Measurements from ENCODE around the gene CDKL1.

DNA sequence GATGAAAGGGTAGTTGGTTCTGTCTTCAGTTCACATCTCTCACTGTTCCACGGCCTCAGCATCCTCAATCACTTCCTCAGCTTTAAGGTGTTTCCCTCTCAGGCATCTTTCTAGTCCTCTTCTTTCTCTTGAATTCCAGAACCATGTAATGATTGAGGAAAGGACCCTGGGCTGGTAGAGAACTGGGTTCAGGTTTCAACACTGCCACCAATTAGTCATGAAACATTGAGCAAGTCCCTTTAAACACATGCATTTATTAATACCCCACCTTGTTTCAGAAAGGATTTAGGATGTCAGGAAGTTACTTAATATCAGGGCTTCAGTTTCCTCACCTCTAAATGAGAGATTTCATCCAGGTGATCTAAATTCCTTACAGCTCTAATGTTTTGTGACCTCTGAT is 77.4 kb downstream of the CDKL1 start:
- TF ChIP-seq, protein P1, sequence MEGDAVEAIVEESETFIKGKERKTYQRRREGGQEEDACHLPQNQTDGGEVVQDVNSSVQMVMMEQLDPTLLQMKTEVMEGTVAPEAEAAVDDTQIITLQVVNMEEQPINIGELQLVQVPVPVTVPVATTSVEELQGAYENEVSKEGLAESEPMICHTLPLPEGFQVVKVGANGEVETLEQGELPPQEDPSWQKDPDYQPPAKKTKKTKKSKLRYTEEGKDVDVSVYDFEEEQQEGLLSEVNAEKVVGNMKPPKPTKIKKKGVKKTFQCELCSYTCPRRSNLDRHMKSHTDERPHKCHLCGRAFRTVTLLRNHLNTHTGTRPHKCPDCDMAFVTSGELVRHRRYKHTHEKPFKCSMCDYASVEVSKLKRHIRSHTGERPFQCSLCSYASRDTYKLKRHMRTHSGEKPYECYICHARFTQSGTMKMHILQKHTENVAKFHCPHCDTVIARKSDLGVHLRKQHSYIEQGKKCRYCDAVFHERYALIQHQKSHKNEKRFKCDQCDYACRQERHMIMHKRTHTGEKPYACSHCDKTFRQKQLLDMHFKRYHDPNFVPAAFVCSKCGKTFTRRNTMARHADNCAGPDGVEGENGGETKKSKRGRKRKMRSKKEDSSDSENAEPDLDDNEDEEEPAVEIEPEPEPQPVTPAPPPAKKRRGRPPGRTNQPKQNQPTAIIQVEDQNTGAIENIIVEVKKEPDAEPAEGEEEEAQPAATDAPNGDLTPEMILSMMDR (IDR thresholded peaks at IDR 0.05) = no peak
- TF ChIP-seq POLR2A (IDR thresholded peaks at IDR 0.05; ENCODE audit: low read length) (no peak), EP300 (IDR thresholded peaks at IDR 0.05) (no peak), MAFK (IDR thresholded peaks at IDR 0.05; ENCODE audit: partially characterized antibody) (no peak), CHD2 (IDR thresholded peaks at IDR 0.05; ENCODE audit: low read length, partially characterized antibody) (no peak), RFX5 (IDR thresholded peaks at IDR 0.05) (no peak), CBX8 (IDR thresholded peaks at IDR 0.05) (no peak), RARB (CRISPR knock-in tag; IDR thresholded peaks at IDR 0.05) (no peak), RAD21 (conservative IDR thresholded peaks at IDR 0.05 in 1 of 2, IDR thresholded peaks at IDR 0.05 in 1 of 2) (no peak), MYC (IDR thresholded peaks at IDR 0.05; ENCODE audit: borderline replicate concordance, low read length) (no peak), ESRRA (IDR thresholded peaks at IDR 0.05; ENCODE audit: borderline replicate concordance, low read length) (no peak)
- TF ChIP-seq, protein P2, sequence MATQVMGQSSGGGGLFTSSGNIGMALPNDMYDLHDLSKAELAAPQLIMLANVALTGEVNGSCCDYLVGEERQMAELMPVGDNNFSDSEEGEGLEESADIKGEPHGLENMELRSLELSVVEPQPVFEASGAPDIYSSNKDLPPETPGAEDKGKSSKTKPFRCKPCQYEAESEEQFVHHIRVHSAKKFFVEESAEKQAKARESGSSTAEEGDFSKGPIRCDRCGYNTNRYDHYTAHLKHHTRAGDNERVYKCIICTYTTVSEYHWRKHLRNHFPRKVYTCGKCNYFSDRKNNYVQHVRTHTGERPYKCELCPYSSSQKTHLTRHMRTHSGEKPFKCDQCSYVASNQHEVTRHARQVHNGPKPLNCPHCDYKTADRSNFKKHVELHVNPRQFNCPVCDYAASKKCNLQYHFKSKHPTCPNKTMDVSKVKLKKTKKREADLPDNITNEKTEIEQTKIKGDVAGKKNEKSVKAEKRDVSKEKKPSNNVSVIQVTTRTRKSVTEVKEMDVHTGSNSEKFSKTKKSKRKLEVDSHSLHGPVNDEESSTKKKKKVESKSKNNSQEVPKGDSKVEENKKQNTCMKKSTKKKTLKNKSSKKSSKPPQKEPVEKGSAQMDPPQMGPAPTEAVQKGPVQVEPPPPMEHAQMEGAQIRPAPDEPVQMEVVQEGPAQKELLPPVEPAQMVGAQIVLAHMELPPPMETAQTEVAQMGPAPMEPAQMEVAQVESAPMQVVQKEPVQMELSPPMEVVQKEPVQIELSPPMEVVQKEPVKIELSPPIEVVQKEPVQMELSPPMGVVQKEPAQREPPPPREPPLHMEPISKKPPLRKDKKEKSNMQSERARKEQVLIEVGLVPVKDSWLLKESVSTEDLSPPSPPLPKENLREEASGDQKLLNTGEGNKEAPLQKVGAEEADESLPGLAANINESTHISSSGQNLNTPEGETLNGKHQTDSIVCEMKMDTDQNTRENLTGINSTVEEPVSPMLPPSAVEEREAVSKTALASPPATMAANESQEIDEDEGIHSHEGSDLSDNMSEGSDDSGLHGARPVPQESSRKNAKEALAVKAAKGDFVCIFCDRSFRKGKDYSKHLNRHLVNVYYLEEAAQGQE (IDR thresholded peaks at IDR 0.05) = no peak
